Glutamatergic neuron (in vitro differentiated cells): ENCODE results near the gene SPIN1. TPM values are rescaled to one million over a fixed set of nuclear protein-coding genes. Genes with fewer than 3 reads are reported as not detected.

Experiments
- DNase-seq: peaks from one replicate; pipeline ENCODE4 v3.0.0; 2022
- H3K27ac Mint-ChIP-seq: one replicate; pipeline ENCODE4 v1.8.0; 2020; ENCODE audit warnings: mild to moderate bottlenecking, mixed read lengths, inconsistent platforms; ENCODE audit not compliant: unreplicated experiment
- H3K27me3 Mint-ChIP-seq: one replicate; pipeline ENCODE4 v1.8.0; 2020; ENCODE audit warnings: mild to moderate bottlenecking, moderate library complexity, mixed read lengths, inconsistent platforms; ENCODE audit not compliant: unreplicated experiment
- H3K36me3 Mint-ChIP-seq: one replicate; pipeline ENCODE4 v1.8.0; 2020; ENCODE audit warnings: mild to moderate bottlenecking, mixed read lengths, inconsistent platforms; ENCODE audit not compliant: unreplicated experiment
- H3K4me1 Mint-ChIP-seq: one replicate; pipeline ENCODE4 v1.8.0; 2020; ENCODE audit warnings: mild to moderate bottlenecking, low read depth, mixed read lengths, inconsistent platforms; ENCODE audit not compliant: unreplicated experiment
- H3K4me3 Mint-ChIP-seq: one replicate; pipeline ENCODE4 v1.8.0; 2020; ENCODE audit warnings: mild to moderate bottlenecking, mixed read lengths, inconsistent platforms; ENCODE audit not compliant: unreplicated experiment
- H3K9me3 Mint-ChIP-seq: one replicate; pipeline ENCODE4 v1.8.0; 2020; ENCODE audit warnings: mild to moderate bottlenecking, moderate library complexity, mixed read lengths, inconsistent platforms; ENCODE audit not compliant: unreplicated experiment
- CTCF ChIP-seq: fragments of 200-600 bp; sonication (generic); IDR thresholded peaks from one replicate; pipeline ENCODE4 v1.5.0; 2021; ENCODE audit not compliant: partially characterized antibody, unreplicated experiment
- total RNA-seq: library from RNA; stranded (reverse); fragmentation: NEBNext Ultra II Directional; extraction: Animal tissue kit (Norgen Biotek cat#: 25700); gene quantifications from one replicate; pipeline ENCODE4 v1.2.1, GENCODE V29; 2021; ENCODE audit not compliant: unreplicated experiment

The SPIN1 gene
- total RNA-seq, 1 donor from 2014 or later, result 88.2 TPM

DNA sequence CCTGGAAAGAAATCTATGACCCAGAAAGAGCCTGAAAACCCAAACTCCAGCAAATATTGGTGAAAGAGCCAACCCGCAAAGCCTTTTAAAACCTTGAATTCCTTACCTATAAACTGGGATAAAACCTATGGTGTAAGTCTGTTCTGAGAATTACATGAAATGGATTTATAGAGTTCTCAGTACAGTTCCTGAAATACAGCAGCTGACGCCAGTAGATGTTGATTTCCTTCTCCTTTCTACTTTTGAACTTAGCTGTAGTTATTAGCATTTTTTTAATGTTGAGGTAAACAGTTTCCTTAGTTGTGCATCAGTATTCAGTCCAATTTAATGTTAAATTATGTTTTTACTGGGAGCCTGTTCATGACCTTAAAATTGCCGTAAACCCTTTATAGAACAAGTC is 3.7 kb downstream of the SPIN1 start:
- Mint-ChIP-seq H3K36me3 (no peaks in the 10 kb centered on the region), H3K4me3 (no peak overlapping the region), H3K27me3 (peaks cover 11% of the 10 kb centered on the region), H3K27ac (no peak overlapping the region), H3K9me3 (peaks cover 9% of the 10 kb centered on the region), H3K4me1 (peaks cover 18% of the 10 kb centered on the region)
- TF ChIP-seq CTCF, result no peak
- DNase-seq, result no peak

DNA sequence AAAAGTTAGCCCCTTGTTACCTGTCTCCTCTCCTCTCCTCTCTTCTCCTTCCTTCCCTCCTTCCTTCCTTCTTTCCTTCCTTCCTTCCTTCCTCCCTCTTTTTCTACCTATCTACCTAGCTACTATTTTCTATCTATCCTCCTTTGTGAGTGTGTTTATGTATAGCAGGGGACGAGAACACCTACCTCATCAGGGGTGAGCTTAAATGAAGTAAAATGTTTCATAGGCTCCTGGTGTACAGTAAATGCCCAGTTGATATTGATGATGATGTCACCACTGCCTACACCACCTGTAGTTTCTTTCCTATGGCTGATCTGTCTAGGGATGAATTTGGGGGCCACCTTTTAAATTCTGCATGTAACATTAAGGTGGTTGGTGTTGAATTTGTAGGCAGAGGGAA is 4.3 kb downstream of the SPIN1 start:
- TF ChIP-seq CTCF, result no peak
- Mint-ChIP-seq H3K4me3 (no peak overlapping the region), H3K27me3 (peaks cover 8% of the 10 kb centered on the region), H3K27ac (no peak overlapping the region), H3K9me3 (peaks cover 7% of the 10 kb centered on the region), H3K36me3 (no peaks in the 10 kb centered on the region), H3K4me1 (peaks cover 18% of the 10 kb centered on the region)
- DNase-seq, result no peak

- no peak overlapping the region for H3K4me3 Mint-ChIP-seq
- no peaks in the 10 kb centered on the region for H3K36me3 Mint-ChIP-seq
- no peak for TF ChIP-seq CTCF
- peaks cover 2% of the 10 kb centered on the region for H3K9me3 Mint-ChIP-seq
- no peak for DNase-seq
- H3K27ac Mint-ChIP-seq, result peak overlapping the region; percentile 5
- peaks cover 24% of the 10 kb centered on the region for H3K4me1 Mint-ChIP-seq
- no peaks in the 10 kb centered on the region for H3K27me3 Mint-ChIP-seq
These were observed 8.8 kb downstream of the SPIN1 start for GRCh38 chr9:88396836-88397577.

DNA sequence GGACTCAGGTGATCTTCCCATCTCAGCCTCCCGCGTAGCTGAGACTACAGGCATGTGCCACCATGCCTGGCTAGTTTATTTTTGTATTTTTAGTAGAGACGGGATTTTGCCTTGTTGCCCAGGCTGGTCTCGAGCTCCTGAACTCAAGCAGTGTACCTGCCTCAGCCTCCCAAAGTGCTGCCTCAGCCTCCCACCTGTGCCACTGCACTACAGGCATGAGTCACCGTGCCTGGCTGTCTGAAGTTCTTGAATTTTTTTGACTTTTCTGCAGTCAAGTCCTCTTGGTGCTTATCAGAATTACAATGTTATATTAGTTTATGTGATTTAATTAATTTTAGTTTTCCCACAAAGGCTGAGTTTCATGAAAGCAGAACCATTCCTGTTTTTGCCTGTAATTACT is 9.8 kb downstream of the SPIN1 start:
- TF ChIP-seq CTCF, result no peak
- H3K27ac Mint-ChIP-seq, result no peak overlapping the region
- H3K36me3 Mint-ChIP-seq, result no peaks in the 10 kb centered on the region
- peaks cover 2% of the 10 kb centered on the region for H3K9me3 Mint-ChIP-seq
- peaks cover 16% of the 10 kb centered on the region for H3K4me1 Mint-ChIP-seq
- no peaks in the 10 kb centered on the region for H3K27me3 Mint-ChIP-seq
- no peak for DNase-seq
- no peak overlapping the region for H3K4me3 Mint-ChIP-seq

DNA sequence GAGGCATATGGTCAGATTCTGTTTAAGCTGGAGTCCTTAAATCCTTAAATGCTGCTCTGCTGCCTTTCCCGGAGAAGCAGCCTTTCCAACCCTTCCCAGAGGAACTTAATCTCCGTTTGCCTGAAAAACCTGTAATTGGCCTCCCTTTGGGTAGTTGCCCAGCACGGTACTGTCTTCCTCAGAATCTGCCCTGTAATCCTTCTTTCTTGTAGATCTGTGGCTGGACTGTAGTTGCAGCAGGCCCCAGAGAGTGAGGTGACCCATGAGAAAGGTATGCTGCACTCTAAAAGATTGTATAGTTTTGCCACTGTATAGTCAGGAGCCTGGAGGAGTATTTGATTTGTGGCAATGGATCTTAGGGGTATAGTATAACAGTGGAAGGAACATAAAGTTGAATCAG is 11.7 kb downstream of the SPIN1 start:
- no peak for DNase-seq
- H3K27me3 Mint-ChIP-seq, result no peaks in the 10 kb centered on the region
- no peak for TF ChIP-seq CTCF
- peaks cover 2% of the 10 kb centered on the region for H3K9me3 Mint-ChIP-seq
- no peaks in the 10 kb centered on the region for H3K36me3 Mint-ChIP-seq
- peak overlapping the region; percentile 82 for H3K27ac Mint-ChIP-seq
- H3K4me3 Mint-ChIP-seq, result peak overlapping the region; percentile 48
- peaks cover 16% of the 10 kb centered on the region for H3K4me1 Mint-ChIP-seq
